ENCODE measurements around the gene SKA2.

The SKA2 gene

GRCh38 chr17:59067756-59068155 is 87.2 kb downstream of the SKA2 start:
- H3K4me1 Mint-ChIP-seq: no peaks in the 10 kb centered on the region
- TF ChIP-seq CTCF (IDR thresholded peaks at IDR 0.05): no peak
- H3K4me3 Mint-ChIP-seq: no peak overlapping the region

DNA sequence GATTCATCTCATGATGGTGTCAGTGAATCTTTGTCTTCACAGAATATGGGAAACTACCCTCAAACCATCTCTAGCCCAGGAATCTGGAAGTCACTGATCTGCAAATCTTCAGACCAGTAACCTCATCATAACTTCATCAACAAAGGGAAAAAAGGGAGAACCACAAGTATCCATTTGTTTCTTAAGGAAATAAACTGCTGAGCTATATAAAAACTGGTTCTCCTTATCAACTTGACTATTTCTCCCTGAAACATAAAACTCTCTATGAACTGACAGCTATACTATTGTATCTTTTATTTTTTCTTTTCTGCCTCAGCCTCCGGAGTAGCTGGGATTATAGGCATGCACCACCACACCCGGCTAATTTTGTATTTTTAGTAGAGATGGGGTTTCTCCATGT is 87.6 kb downstream of the SKA2 start:
- Mint-ChIP-seq H3K4me1 (no peaks in the 10 kb centered on the region), H3K4me3 (no peak overlapping the region), H3K27me3 (ENCODE audit: low read depth, poor library complexity) (no peaks in the 10 kb centered on the region), H3K9me3 (no peaks in the 10 kb centered on the region), H3K27ac (no peak overlapping the region), H3K36me3 (ENCODE audit: low read depth) (peaks cover 51% of the 10 kb centered on the region)
- DNase-seq: no peak
- TF ChIP-seq CTCF (IDR thresholded peaks at IDR 0.05): no peak

More at GRCh38 chr17:59067756-59068155, 87.2 kb downstream of the SKA2 start:
- peaks cover 47% of the 10 kb centered on the region for H3K36me3 Mint-ChIP-seq (ENCODE audit: low read depth)
- no peak overlapping the region for H3K27ac Mint-ChIP-seq
- no peak for DNase-seq
- H3K9me3 Mint-ChIP-seq: no peaks in the 10 kb centered on the region
- H3K27me3 Mint-ChIP-seq (ENCODE audit: low read depth, poor library complexity): no peaks in the 10 kb centered on the region

DNA sequence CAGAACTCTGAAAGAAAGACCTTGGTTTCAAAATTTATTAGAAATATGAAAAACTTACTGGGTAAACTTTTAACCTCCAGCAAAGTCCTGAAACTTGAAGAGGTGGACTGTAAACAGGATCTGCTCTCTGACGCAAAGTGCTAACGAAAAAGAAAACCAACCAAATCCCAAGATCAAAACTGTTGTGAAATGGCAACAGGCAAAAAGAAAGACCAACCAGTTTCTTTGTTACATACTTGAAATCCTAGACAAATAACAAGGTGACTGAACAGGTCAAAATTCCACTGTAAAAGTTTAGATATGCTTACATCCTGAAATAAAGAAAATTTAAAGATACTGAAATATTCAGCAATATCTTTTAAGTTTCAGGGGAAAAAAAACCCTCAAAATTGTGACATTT is 92.5 kb downstream of the SKA2 start:
- H3K4me3 Mint-ChIP-seq: no peak overlapping the region
- no peaks in the 10 kb centered on the region for H3K27me3 Mint-ChIP-seq (ENCODE audit: low read depth, poor library complexity)
- TF ChIP-seq CTCF (IDR thresholded peaks at IDR 0.05): no peak
- H3K36me3 Mint-ChIP-seq (ENCODE audit: low read depth): peaks cover 48% of the 10 kb centered on the region
- H3K27ac Mint-ChIP-seq: no peak overlapping the region
- no peak for DNase-seq
- H3K4me1 Mint-ChIP-seq: no peaks in the 10 kb centered on the region
- no peaks in the 10 kb centered on the region for H3K9me3 Mint-ChIP-seq

All from nephron progenitor cell (in vitro differentiated cells).